Measurements from ENCODE around the gene TRNP1.

TRNP1 gene

DNA sequence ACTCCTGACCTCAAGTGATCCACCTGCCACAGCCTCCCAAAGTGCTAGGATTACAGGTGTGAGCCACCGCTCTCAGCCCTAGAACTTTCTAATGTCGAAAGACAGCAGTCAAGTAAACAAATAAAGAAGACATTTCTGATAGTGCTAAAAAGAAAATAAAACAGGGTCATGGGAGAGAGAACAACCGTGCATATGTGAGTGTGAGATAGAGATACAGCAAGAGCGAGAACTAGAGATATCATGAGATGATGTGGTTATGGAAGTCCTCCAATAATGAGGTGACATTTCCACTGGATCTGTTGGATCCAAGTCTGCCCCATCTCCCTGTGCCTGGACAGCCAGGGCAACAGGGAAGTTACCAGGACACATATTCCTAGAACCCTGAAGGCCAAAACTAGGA lies 23.7 kb downstream of the TRNP1 start:
- DNase-seq (ENCODE audit: extremely low read depth, insufficient read length), result no peak
- TF ChIP-seq, protein P1, sequence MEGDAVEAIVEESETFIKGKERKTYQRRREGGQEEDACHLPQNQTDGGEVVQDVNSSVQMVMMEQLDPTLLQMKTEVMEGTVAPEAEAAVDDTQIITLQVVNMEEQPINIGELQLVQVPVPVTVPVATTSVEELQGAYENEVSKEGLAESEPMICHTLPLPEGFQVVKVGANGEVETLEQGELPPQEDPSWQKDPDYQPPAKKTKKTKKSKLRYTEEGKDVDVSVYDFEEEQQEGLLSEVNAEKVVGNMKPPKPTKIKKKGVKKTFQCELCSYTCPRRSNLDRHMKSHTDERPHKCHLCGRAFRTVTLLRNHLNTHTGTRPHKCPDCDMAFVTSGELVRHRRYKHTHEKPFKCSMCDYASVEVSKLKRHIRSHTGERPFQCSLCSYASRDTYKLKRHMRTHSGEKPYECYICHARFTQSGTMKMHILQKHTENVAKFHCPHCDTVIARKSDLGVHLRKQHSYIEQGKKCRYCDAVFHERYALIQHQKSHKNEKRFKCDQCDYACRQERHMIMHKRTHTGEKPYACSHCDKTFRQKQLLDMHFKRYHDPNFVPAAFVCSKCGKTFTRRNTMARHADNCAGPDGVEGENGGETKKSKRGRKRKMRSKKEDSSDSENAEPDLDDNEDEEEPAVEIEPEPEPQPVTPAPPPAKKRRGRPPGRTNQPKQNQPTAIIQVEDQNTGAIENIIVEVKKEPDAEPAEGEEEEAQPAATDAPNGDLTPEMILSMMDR (IDR thresholded peaks at IDR 0.05; ENCODE audit: insufficient read depth, low read length, poor library complexity, severe bottlenecking), result no peak

DNA sequence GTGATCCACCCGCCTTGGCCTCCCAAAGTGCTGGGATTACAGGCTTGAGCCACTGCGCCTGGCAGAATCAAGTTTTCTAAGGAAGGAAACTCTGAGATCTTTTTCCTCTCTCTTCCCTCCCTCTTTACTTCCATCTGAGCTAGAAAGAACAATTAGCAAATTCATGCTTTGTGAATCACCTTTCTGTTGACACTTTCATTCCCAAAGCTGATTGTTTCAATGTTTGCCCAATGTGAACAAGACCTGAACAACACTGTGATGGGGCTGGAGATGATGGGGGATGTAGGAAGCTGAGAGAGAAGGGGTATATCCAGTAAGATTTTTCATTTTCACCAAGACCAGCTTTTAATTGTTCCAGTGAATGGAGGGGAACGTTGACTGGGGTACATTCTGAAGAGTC lies 24.8 kb downstream of the TRNP1 start:
- no peaks in the 10 kb centered on the region for H3K36me3 ChIP-seq (ENCODE audit: control insufficient read depth, insufficient read depth, low read length)
- no peak overlapping the region for H3K4me3 ChIP-seq (replicated peaks; ENCODE audit: low read depth, low read length)
- DNase-seq (ENCODE audit: extremely low read depth, insufficient read length), result no peak
- H3K27me3 ChIP-seq (replicated peaks; ENCODE audit: control insufficient read depth, insufficient read depth, low read length), result no peaks in the 10 kb centered on the region
- TF ChIP-seq, protein P1 (IDR thresholded peaks at IDR 0.05; ENCODE audit: insufficient read depth, low read length, poor library complexity, severe bottlenecking), result no peak

More for the DNA sequence above, 23.7 kb downstream of the TRNP1 start:
- Histone ChIP-seq H3K27me3 (replicated peaks; ENCODE audit: control insufficient read depth, insufficient read depth, low read length) (no peaks in the 10 kb centered on the region; the same call in 1 of the 2 replicates), H3K4me3 (replicated peaks; ENCODE audit: low read depth, low read length) (no peak overlapping the region), H3K36me3 (ENCODE audit: control insufficient read depth, insufficient read depth, low read length) (no peaks in the 10 kb centered on the region)

DNA sequence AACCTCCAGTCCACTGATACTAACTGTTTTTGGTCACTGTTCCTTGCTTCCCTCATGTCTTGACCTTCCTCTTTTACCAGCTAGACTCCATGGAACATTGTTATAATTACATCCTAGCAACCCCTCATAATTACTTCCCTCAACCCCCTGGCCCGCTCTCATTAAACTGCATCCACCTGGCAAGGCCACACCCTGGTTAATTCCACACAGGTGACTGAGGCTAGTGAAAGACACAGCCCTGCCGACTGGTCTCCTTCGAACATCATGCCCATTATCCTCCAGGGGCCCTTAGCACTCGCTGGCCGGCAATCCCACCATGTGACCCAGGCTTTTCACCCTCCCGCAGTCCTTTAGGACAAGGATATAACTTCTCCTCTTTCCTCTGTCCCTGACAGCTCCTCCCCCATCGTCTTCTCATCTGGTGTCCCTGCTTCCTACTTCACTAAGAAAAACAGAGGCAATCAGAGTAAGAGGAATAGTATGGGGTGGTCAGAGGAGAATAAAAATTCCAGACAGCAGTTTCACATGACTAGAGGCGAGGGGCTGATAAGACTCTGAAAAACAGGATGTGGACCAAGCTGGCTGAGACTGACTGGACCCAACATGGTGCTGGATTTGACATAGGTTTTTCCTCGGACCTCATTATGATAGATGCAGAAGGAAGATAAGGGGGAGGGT lies 28.0 kb downstream of the TRNP1 start:
- Histone ChIP-seq H3K36me3 (ENCODE audit: control insufficient read depth, insufficient read depth, low read length) (no peaks in the 10 kb centered on the region), H3K27me3 (replicated peaks; ENCODE audit: control insufficient read depth, insufficient read depth, low read length) (no peaks in the 10 kb centered on the region), H3K4me3 (replicated peaks; ENCODE audit: low read depth, low read length) (no peak overlapping the region)
- TF ChIP-seq, protein P1 (IDR thresholded peaks at IDR 0.05; ENCODE audit: insufficient read depth, low read length, poor library complexity, severe bottlenecking), result no peak
- no peak for DNase-seq (ENCODE audit: extremely low read depth, insufficient read length)

DNA sequence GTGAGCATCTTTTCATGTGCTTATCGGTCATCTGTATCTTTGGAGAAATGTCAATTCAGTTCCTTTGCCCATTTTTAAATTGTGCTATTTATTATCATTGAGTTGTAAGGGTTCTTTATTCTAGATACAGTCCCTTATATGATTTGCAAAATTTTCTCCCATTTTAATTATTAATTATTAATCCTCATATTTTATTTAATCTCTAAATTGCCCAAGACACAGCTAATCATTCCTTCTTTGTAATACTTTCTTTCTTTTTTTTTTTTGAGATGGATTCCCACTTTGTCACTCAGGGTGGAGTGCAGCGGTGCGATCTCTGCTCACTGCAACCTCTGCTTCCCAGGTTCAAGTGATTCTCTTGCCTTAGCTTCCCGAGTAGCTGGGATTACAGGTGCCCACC lies 32.2 kb downstream of the TRNP1 start:
- TF ChIP-seq, protein P1 (IDR thresholded peaks at IDR 0.05; ENCODE audit: insufficient read depth, low read length, poor library complexity, severe bottlenecking), result no peak
- H3K36me3 ChIP-seq (ENCODE audit: control insufficient read depth, insufficient read depth, low read length), result no peaks in the 10 kb centered on the region
- no peak for DNase-seq (ENCODE audit: extremely low read depth, insufficient read length)

DNA sequence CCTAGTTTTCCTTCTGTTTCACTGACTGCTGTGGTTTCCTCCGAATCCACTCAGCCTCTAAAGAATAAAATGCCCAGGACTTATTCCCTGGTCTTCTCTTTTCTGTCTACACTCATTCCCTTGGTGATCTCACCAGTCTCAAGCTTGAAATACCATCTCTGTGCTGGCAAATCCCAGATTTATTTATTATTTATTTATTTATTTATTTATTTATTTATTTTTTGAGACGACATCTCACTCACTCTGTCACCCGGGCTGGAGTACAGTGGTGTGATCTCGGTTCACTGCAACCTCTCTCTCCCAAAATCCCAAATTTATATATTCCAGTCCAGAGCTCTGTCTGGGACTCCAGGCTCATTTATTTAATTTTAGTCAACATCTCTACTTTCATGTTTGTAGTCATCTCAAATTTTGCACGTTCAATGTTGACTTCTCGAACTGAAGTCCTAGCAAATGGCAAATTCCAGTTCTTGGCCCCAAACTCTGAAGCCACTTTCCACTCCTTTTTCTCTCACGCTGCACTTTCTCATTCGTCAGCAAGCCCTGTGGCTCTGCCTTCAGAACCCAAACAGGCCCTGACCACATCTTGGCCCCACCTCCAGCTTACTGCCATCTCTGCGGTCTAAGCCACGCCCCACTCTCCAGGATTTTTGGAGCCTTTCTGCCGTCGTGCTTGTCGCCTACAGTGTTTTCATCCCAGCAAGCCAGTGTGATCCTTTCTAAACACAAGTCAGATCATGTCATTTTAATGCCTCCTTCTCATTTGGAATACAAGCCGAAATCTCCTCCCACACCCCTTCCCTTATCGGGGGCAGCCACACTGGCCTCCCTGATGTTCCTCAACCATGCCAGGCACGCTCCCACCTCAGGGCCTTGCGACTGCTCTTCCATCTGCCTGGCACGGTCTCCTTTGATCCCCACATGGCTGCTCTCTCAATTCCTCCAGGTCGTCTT lies 33.4 kb downstream of the TRNP1 start:
- no peaks in the 10 kb centered on the region for H3K36me3 ChIP-seq (ENCODE audit: control insufficient read depth, insufficient read depth, low read length)
- H3K4me3 ChIP-seq (replicated peaks; ENCODE audit: low read depth, low read length), result no peak overlapping the region
- DNase-seq (ENCODE audit: extremely low read depth, insufficient read length), result no peak
- TF ChIP-seq, protein P1 (IDR thresholded peaks at IDR 0.05; ENCODE audit: insufficient read depth, low read length, poor library complexity, severe bottlenecking), result no peak
- H3K27me3 ChIP-seq (replicated peaks; ENCODE audit: control insufficient read depth, insufficient read depth, low read length), result no peaks in the 10 kb centered on the region; the same call in none of the 2 replicates

More for the DNA sequence above, 32.2 kb downstream of the TRNP1 start:
- no peak overlapping the region for H3K4me3 ChIP-seq (replicated peaks; ENCODE audit: low read depth, low read length)
- no peaks in the 10 kb centered on the region; the same call in none of the 2 replicates for H3K27me3 ChIP-seq (replicated peaks; ENCODE audit: control insufficient read depth, insufficient read depth, low read length)

Data from GM06990 (cell line).